Measurements from ENCODE around the gene RHOBTB1. TPM values are rescaled to one million over a fixed set of nuclear protein-coding genes. Genes with fewer than 3 reads are reported as not detected.

RHOBTB1 gene
- total RNA-seq, 1 experiment from 2014 or later: 0.77 TPM

- intact Hi-C loops (cut with micrococcal nuclease; ENCODE audit: unreplicated experiment) (no loop called here), in situ Hi-C loops (cut with HindIII; ENCODE audit: low pct_unique_long_range_greater_than_20kb, low sequenced_read_pairs) (no loop called here)
- Histone ChIP-seq H3K27me3 (ENCODE audit: control insufficient read depth, insufficient read depth, low read length) (no peaks in the 10 kb centered on the region), H3K4me3 (ENCODE audit: low read depth in 2 of 2, low read length in 2 of 2) (no peak overlapping the region), H3K36me3 (ENCODE audit: control insufficient read depth, insufficient read depth, low read length) (no peaks in the 10 kb centered on the region), H3K4me1 (ENCODE audit: control insufficient read depth, insufficient read depth, low read length) (no peaks in the 10 kb centered on the region), H3K9me3 (ENCODE audit: control insufficient read depth, insufficient read depth, low read depth, low read length) (no peaks in the 10 kb centered on the region), H3K27ac (ENCODE audit: low read length) (no peak overlapping the region)
- CTCF ChIA-PET: no interaction called here
- no peak for ATAC-seq
- BruUV-seq (replicated peaks): no TSS peak
- POLR2A ChIA-PET: no interaction called here
- DNase-seq (ENCODE audit: low read depth, low spot score): no peak
- no peak for TF ChIP-seq REST (IDR thresholded peaks at IDR 0.05; ENCODE audit: insufficient read depth in 1 of 2, low read depth in 2 of 2, low read length in 1 of 2)
- no peak for TF ChIP-seq SIN3A (IDR thresholded peaks at IDR 0.05; ENCODE audit: borderline replicate concordance, insufficient read depth, low read depth, low read length)
- no peak for TF ChIP-seq TCF7L2 (IDR thresholded peaks at IDR 0.05; ENCODE audit: low read depth, low read length)
- TF ChIP-seq CTCF (IDR thresholded peaks at IDR 0.05): no peak
- TF ChIP-seq POLR2AphosphoS5 (IDR thresholded peaks at IDR 0.05; ENCODE audit: low read depth, low read length): no peak
These were observed 30.9 kb downstream of the RHOBTB1 start for GRCh38 chr10:60913071-60913470.

GRCh38 chr10:60911715-60912114 lies 32.3 kb downstream of the RHOBTB1 start:
- intact Hi-C loops (cut with micrococcal nuclease; ENCODE audit: unreplicated experiment): no loop called here
- ChIA-PET CTCF (no interaction called here), POLR2A (no interaction called here)
- ATAC-seq: no peak
- no peak overlapping the region for H3K27ac ChIP-seq (ENCODE audit: low read length)
- no peaks in the 10 kb centered on the region for H3K36me3 ChIP-seq (ENCODE audit: control insufficient read depth, insufficient read depth, low read length)
- in situ Hi-C loops (cut with HindIII; ENCODE audit: low pct_unique_long_range_greater_than_20kb, low sequenced_read_pairs): no loop called here
- no peaks in the 10 kb centered on the region for H3K9me3 ChIP-seq (ENCODE audit: control insufficient read depth, insufficient read depth, low read depth, low read length)
- H3K4me1 ChIP-seq (ENCODE audit: control insufficient read depth, insufficient read depth, low read length): no peaks in the 10 kb centered on the region
- no peak for DNase-seq (ENCODE audit: low read depth, low spot score)
- BruUV-seq (replicated peaks): no TSS peak
- TF ChIP-seq REST (IDR thresholded peaks at IDR 0.05; ENCODE audit: insufficient read depth in 1 of 2, low read depth in 2 of 2, low read length in 1 of 2) (no peak), CTCF (IDR thresholded peaks at IDR 0.05) (no peak), TCF7L2 (IDR thresholded peaks at IDR 0.05; ENCODE audit: low read depth, low read length) (no peak), POLR2AphosphoS5 (IDR thresholded peaks at IDR 0.05; ENCODE audit: low read depth, low read length) (no peak), SIN3A (IDR thresholded peaks at IDR 0.05; ENCODE audit: borderline replicate concordance, insufficient read depth, low read depth, low read length) (no peak)
- H3K27me3 ChIP-seq (ENCODE audit: control insufficient read depth, insufficient read depth, low read length): no peaks in the 10 kb centered on the region
- H3K4me3 ChIP-seq (ENCODE audit: low read depth in 2 of 2, low read length in 2 of 2): no peak overlapping the region

All from Panc1 (cell line).